Measurements from ENCODE around the gene NDUFA13.

DNA sequence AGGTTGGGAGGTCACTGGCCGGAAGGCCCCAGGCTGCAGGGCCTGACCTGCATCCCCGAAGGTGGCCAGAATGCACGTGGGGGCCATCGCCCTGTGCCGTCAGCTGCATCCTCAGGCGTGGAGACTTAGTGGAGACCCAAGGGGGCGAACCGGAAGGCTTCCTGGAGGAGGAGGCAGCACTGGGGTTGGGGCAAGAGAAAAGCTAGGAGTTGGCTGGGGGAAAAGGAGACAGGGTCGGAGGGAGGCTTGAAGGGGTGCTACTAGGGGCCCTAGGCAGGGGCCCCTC lies 11.3 kb downstream of the NDUFA13 start:
- TF ChIP-seq CTCF (IDR thresholded peaks at IDR 0.05; ENCODE audit: low read length): no peak
- TF ChIP-seq EZH2phosphoT487 (IDR thresholded peaks at IDR 0.05; ENCODE audit: low read length): no peak
